GM04504 (cell line): ENCODE results near the gene POLR2J2.
"Not testable (repeated sequence)": the region's sequence is repeated elsewhere in the genome, so short reads cannot be mapped to it uniquely, and the experiment has no call there.

ENCODE experiments used
- DNase-seq: peaks from one replicate; pipeline ENCODE4 v3.0.0-alpha.2; 2012; ENCODE audit warnings: low read depth

Gene POLR2J2

DNA sequence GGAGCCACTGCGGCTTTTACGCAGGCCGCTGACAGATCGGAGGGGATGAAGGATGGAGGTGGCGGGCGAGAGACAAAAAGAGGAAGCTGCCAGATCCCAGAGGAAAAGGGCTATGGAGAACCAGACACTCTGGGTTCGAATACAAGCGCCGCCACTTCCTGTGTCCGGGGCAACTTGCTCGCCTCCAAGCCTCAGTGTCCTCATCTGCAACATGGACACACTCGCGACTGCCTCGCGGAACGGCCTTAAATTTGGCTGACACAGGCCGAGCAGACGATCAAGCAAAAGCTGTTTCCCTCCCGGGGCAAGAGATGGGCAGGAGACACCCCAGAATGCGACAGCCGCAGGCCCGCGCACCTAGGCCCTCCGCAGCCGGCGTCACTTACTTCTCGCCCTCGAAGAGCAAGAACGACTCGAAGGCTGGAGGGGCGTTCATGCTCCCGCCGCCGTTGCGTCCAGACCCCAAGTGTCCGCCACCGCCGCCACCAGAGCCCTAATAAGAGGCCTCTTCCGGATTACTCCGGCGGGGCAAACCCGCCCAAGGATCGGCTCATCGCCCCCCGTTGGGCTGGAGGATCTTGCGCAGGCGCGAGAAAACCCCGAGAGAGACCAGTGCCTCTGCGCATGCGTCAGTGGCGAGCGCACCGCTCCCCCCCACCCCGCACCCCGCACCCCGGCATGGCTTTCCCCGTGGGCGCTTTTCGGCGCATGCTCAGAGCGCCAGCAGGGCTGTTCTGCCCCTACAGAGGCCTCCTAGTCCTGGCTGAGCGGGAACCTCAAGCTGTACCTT lies at the start of gene POLR2J2:
Gene POLR2J2 (minus strand): TSS at position 498 of the 790 bp plus-strand sequence. CDS start 62 bp downstream, at position 436.
- DNase-seq: peak; percentile 56

DNA sequence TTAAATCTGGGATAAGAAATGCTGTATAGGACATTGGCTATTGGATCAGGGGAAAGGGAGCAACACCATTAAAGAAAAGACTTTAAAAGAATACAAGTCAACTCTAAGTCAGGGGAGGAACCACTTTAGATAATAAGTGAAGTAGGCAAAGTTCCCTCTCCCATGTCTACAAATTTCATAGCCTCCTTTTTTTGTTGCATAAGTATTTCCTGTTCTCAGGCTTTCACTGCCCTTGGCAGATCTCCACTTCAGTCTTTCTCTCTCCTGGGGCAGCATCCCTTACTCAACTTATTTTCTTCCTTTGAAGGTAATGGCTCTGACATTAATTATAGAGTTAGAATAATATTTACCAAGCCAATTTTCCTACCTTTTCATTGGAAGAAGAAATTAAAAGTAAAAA lies 47.0 kb upstream of the POLR2J2 start:
- DNase-seq: peak; percentile 33

DNA sequence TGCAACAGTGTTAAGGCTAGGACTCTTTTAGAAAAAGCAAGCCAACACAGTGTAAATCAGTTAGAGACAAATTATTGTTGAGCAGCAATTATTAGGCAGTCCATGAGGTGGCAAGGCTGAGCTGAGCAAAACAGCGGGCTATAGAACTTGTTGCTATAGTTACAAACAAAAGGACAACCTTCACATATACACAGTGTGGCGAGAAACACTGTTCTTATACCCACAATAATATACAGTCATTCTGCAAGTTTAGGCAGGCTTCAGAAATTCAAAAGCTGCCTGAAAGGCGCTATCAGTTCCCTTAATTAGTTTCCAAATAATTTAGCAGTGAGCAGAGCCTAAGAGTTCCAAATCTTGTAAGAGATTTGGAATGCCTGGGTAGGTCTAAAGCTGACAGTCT lies 44.3 kb upstream of the POLR2J2 start:
- DNase-seq: not testable (repeated sequence)

DNA sequence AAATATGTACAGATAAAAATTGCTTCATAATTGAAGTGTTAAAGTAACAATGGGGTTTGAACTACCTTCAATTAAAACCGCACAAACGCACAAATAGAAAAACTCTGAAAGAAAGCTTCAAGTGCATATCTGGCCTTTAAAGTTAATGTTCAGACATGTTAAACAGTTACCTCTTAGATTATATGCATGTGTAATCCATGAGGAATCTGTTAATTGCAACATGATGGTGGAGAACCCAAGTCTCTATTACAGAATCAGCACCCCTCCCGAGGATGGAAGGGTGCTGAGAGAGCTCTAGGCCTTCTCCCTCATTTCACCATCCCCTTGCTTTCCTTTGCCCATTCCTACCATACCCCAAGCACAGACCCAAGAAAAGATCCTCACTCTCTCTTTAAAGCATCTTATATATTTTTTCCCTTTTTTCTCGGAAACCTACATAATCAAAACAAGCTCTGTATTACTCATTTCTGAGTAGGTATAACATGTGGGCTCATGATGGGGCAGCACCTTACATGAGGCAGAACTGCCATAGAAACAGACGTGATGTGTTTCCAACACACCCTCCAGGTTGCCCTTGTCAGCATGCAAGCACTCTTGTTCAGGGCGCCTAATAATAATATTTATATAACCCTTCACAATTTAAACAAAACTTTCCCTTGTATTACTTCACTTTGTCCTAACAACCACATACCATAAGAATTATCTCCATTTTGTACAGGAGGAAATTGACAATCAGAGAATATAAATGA lies 43.5 kb upstream of the POLR2J2 start:
- DNase-seq: not testable (repeated sequence)

DNA sequence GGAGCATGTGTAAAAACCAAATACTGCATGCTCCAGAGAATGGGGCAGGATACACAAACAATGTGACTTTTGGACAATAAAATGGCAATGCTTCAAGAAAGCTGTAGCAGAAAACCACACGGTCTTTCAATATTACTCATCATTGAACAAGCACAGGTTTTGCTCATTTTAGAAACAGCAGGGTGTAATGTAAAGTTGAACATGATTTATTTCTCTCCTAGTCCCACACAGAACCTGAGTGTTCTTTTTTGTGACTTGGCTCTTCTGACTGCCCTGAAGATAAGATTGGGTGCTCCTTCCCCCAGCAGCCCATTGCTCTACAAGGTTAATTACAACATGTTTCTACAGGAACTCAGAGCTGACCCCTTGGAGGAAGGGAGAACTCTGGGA lies 42.2 kb upstream of the POLR2J2 start:
- not testable (repeated sequence) for DNase-seq

DNA sequence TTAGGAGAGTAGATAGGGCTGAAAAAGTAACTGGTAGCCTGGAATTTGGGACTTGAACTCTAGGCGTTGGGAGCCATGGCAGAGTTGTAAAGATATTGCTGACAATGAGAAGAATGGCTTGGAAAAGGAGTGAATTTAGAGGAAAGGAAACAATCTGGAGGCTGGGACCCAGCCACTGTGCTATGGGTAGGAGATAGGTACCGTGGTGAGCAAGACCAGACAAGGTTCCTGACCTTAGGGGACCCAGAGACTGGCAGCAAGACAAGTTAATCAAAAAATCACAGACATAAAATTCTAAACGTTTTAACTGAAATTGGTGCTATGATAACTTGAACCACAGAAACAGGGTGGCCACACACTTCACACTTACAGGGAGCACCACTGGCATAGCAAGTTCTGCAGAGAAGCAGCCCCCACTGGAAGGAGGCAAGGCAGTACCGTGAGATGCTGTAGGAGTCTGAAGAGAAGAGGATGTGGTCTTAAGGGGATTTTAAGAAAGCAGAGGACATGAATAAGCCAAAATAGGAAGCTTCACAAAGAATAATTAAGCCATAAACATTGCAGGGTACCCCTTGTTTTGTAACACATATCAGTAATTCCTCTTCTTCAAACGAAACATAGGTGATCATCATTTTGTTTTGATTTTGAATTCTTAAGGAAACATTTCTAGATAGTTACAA lies 41.7 kb upstream of the POLR2J2 start:
- not testable (repeated sequence) for DNase-seq

DNA sequence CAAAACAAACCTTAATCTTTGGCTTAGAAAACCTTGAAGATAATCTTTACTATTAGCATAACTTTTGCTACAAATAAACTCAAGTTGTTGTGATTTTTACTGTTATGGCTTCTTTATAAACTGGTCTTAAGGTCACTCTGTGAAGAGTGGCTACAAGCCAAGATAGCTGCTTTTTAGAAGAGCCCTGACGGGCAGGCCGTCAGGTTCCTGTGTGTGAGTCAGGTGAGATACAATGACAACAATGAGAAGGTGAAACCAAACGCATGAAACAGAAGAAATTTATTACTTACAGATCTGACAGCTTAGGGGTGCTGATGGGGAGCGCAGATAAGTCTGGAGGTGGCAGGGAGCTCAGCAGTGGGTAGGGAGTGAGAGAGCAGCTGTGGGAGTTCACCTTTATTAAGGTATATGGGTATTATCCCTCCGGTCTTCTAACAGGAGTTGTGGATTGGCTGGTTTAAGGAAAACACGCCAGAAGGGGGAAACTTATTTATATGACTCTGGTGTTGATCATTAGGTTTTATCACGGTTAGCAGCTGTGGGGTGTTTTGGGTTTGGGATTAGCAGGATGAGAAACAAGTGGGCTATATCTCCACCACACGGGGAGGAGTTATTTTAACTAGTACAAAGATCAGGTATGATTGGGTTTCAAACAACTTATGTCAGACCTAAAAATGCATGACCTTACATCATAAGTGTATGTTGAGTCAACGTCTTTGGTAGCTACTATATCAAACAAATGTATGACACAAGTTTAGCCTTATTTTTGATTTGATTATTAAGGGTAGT lies 27.7 kb upstream of the POLR2J2 start:
- DNase-seq: not testable (repeated sequence)

DNA sequence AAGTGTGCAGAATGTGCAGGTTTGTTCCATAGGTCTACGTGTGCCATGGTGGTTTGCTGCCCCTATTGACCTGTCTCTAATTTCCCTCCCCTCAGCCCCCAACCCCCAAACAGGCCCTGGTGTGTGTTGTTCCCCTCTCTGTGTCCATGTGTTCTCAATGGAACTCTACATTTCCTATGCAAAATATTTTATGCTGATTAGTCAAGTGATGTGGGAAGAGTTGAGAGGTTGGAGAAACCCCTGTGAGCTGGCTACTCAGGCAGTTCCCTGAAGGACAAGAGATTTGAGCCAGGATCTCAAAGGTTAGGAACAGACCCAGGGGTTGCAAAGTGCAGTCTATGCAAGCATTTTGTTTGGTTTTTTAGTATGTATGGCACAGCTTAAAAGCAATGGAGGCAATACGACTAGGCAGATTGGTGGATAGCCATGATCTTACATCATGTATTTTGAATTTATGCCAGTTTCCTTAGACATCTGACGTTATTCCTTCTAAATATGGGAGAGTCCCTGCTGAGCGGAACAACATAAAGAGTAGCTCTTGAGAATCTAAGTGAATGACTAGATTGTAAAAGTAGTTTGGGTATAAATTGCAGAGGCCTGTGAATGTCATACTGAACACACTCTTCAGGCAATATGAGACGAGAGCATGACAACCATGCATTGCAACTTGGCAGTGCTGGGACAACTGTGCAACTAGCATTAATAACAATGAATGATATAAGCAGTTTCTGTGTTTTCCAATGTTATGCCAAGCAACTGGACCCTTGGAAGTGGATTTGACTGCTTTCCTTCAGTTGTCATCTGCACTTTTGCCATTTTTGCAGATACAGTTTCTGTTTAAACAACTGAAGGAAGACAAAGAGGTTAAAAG lies 26.4 kb upstream of the POLR2J2 start:
- DNase-seq: not testable (repeated sequence)

DNA sequence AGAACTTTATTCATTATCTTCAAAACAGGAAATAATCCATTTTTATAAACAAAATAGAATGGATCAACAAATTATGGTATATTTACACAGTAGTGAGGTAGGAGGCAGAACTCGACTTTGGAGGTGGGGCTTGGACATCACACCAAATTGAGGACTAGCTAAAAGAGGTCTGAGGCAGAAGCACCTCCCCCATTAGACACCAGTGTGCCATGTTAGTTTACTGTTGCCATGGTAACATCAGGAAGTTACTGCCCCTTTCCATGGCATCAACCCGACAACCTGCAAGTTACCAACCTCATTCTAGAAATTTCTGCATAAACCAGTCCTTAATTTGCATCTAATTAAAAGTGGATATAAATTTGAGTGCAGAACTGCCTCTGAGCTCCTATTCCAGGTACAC lies 24.5 kb upstream of the POLR2J2 start:
- not testable (repeated sequence) for DNase-seq

DNA sequence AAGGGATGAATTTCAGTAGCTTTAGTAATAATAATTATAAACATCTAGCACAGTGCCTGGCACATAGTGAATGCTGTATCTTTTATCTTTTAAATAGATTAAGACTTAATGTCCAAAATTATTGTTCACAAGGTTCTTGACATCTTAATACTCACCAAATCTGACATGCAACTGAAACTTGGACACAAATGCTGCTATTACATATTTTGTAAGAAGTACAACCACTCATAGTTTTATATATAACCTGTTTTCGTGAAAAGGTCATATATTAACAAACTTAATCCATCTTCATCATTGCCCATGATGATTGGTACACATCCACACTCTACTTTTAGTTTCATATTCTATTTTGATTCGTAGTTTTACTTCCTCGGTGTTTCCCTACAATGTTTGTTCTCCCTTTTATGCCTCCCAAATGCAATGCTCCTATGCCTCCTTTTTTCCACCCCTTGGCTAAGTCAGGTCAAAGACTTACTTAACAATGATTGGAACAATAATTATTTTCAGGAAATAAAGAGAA lies 23.6 kb upstream of the POLR2J2 start:
- not testable (repeated sequence) for DNase-seq

DNA sequence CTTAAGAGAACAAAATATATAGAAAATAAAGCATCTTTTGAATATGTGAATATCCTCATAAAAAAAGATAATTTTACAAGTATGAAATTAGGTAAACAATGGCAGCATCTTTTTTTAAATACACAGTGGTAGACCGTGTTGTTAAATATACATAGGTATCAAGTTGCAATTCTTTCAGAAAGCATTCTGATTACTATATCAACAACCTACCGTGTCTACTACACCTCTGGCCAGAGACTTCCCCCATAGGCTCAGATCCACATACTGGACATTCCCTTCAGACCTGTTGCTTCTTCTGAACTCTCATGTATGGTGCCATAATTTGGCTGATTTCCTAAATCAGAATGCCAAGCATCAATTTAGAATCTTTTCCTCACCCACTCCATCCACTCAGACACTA lies 22.5 kb upstream of the POLR2J2 start:
- not testable (repeated sequence) for DNase-seq

DNA sequence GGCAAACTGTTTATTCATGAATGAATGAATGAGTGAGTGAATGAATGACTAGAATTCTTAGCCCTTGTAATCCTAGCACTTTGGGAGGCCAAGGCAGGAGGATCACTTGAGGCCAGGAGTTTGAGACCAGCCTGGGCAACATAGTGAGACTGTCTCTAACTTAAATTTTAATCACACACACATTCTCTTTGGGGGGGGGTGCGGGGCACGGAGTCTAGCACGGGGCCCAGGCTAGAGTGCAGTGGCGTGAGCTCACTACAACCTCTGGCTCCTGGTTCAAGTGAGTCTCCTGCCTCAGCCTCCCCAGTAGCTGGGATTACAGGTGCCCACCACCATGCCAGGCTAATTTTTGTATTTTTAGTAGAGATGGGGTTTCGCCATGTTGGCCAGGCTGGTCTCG lies 19.1 kb upstream of the POLR2J2 start:
- DNase-seq: not testable (repeated sequence)

DNA sequence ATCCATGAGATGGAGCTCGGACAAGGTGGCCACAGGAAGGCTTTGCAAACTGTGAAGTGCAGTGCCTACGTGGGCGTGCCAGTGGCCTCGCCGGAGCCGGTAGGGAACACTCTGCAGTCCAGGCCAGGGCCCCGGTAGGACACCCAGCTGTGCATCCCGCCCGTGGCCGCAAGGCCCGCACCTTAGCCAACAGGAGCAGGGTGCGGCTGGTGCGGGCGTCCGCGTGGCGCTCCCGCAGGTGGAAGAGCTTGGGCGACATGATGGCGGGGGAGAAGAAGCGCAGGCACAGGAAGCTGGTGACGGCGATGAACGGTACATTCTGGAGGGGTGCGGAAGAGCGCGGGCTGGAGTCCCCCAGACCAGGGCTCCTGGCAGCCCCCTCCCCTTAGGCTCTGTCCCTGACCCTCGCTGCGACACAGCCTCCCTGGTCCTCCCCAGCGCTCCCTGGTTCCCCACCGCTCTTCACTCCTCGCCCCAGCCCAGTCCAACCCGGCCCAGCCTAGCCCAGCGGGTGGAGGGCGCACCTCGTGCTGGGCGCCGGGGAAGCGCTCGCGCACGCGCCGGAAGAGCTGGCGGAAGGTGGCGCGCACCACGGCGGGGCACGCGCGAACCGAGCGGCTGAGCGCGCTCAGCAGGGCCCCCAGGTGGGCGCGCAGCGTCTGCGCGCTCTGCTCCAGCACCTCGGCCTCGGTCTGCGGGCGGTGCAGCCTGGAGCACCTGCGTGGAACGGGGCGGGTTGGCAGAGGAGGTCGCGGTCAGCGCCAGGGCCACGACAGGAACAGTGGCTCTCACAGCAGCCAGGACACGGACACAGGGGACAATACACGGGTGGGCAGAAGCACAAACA lies 18.2 kb upstream of the POLR2J2 start:
- DNase-seq: not testable (repeated sequence)

DNA sequence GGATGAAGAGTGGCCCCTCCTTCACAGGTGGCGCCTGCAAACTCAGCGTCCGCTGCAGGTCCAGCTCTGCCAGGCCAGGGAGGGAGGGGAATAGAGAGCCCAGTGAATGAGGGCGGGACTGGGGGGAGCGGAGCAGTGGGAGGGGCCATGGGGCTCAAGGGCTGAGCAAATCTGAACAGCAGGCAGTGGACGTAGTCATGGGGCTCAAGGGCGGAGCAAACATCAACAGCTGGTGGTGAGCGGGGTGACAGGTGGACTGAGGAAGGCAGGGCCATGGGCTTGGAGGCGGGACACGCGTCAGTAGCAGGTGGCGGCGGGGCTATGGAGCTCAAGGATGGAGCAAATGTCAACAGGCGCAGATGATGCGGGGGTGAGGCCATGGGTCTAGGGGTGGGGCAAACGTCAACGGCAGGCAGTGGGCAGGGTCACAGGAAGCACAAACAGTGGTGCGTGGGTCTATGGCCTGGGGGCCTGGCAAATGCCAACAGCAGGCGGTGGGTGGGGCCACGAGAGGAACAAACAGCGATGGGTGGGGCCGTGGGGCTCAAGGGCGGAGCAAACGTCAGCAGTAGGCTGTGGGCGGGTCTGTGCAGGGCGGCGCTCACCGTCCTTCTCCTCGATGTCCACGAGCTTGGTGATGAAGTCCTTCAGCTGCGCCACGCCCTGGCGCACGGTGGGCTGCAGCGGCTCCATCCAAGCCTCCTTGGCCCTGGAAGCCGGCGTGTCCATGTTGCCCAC lies 17.0 kb upstream of the POLR2J2 start:
- not testable (repeated sequence) for DNase-seq

DNA sequence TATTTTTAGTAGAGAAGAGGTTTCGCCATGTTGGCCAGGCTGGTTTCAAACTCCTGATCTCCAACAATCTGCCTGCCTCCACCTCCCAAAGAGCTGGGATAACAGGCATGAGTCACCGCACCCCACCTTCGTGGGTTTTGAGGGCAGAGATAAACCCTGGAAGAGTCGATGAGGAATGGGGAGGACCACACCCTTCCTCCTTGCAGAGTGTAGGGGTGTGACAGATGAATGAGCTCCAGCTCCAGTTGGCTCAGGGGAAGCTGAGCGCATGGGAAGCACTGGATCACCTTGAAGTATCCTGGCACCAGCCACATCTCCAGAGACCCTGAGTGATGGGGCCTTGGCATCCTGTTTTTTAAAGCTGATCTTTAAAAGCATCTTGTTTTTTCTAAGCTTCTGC lies 11.1 kb upstream of the POLR2J2 start:
- not testable (repeated sequence) for DNase-seq

DNA sequence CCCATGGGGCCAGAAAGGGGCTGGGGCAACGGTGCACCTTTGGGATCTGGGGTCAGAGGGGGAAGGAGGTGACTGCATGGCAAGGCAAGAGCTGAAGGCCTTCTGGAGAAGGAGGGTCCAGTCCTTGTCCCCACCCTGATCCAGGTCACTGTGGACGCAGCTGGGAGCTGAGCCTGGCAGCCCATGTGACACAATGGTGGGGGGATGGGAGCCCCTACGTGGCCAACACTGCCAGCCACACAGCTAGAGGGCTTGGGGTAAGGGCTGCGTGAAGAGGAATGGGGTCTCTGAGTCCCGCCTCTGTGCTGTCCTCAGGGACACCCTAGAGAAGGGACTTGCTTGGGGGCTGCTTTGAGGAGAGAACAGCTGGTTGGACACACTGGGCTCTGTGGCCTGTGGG lies 9.3 kb upstream of the POLR2J2 start:
- not testable (repeated sequence) for DNase-seq

DNA sequence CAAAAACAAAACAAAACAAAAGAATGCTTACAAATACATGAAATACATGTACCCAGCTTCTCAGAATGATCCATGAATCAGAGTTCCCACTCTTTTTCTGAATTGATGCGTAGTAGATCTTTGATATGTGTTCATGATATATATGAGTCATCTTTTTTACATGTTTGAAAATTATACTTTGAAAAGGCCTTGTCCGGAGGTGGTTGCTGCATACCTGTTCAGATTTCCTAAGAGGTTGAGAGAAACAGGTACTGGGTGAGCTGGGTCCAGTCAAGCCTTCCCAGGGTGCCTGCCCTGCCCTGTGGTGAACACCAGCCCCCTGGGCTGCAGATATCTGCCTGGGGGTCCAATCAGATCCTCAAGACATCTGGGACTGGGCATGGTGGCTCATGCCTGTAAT lies 4.1 kb upstream of the POLR2J2 start:
- not testable (repeated sequence) for DNase-seq

DNA sequence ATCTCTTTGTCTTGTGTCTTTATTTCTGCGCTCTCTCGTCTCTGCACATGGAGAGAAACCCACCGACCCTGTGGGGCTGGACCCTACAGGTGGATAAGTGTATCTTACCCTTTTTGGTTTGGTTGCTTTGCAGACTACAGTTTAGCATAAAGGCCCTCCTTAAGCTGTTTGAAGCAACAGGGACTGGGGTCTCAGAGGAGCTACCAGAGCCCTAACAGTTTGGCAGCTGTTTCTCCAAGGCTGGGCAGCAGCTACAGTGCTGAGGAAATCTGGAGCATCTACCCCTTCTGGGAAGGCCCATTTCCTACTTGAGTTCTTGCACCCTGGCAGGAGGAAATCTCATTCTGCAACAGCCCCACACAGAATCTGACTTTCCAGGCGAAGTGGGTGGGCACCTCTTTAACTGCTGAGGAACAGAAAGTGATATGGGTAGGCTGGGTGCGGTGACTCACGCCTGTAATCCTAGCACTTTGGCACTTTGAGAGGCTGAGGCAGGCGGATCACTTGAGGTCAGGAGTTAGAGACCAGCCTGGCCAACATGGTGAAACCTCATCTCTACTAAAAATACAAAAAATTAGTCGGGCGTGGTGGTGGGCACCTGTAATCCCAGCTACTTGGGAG lies 2.1 kb upstream of the POLR2J2 start:
- not testable (repeated sequence) for DNase-seq

DNA sequence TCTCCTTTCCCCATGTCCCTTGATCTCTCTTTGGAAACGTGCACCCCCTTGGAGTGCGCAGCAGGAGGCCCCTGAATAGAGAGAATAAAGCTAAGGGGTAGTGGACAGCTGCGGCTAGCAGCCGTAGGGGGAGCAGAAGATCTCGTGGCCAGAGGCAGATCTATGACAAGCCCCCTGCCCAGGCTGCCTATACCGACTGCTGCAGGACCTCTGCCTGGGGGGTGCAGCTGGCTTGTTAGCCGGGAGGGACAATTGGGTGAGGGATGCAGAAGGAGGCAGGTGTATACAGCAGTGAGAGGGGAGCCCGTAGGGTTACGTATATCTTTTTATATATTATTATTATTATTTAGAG lies 469 bp upstream of the POLR2J2 start:
- DNase-seq: not testable (repeated sequence)
